HG03108 (cell line): ENCODE data around the gene RPSA.
"Not testable (repeated sequence)": the region's sequence is repeated elsewhere in the genome, so short reads cannot be mapped to it uniquely, and the experiment has no call there.

Experiments used
- ATAC-seq: cut with Tn5 transposase; IDR thresholded peaks from one replicate; pipeline ENCODE4 v1.9.1; 2021; ENCODE audit warnings: moderate library complexity; ENCODE audit not compliant: unreplicated experiment

The RPSA gene

DNA sequence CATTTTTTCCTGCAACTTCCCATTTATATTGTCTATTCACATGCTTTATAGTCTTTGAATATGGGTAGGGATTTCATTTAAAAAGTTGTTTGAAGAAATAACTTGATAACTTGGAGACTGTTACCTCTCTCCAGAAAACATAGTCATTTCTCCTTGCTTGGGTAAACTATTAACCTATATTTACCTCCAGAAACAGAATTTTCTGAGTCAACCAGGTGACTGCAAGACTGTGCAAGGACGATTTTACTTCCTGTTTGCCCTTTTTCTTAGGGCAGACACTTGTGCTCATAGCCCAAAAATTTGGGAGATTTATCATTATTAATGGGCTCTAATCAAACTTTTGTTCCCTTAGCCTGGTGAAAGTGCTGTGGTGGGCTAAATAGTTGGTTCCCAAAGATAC is 46.6 kb downstream of the RPSA start:
- no peak for ATAC-seq

DNA sequence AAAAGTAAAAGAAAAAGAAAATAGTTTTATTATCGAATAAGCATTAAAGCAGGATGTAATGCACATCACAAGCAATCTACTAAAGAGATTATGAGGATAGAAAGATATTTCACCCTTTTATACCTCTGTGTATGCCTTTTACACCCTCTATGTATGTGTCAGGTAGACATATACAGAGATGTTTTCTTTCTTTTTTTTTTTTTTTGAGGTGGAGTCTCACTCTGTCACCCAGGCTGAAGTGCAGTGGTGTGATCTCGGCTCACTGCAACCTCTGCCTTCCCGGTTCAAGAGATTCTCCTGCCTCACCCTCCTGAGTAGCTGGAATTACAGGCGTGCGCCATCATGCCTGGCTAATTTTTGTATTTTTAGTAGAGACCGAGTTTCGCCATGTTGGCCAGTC is 47.4 kb downstream of the RPSA start:
- ATAC-seq = not testable (repeated sequence)

DNA sequence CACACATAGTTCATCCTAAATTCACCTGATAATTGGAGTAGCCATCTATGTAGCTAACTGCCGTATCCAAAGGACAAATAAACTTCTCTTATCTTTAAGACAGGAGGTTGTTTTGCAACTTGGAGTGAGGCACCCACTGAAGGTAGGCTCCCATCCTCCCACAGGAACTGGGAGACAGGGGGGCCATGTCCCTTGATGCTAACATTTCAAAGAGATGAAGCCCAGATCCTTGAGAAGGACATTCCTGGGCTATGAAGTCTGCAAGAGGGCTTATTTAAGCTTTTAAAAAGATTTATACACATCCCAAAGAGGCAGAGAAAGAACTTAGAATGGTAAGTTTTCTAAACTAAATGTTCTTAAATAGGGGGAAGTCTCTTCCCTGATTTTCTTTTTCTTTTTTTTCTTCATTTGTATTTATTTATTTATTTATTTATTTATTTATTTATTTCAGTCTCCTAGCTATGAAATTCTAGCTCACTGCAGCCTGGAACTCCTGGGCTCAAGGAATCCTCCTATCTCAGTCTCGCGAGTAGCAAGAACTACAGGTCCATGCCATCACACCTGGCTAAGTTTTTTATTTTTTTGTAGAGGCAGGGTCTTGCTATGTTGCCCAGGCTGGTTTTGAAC is 48.2 kb downstream of the RPSA start:
- ATAC-seq = no peak

DNA sequence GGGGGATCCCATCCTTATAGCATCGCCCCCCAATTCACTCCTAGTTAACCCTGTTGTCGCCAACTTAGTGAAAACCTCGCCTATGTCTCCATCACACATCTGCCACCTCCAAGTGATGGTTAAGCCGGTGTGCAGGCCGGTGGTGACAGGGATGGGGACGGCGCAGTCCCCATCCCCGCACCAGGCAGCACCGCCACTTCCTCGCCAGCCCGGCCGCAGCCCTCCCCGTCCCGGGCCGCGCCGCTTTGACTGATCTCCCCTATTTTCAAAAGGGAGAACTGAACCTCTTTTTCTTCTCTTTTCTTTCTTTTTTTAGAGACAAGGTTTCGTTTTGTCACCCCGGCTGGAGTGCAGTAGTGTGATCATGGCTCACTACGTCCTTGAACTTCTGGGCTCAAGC is 49.6 kb downstream of the RPSA start:
- no peak for ATAC-seq

DNA sequence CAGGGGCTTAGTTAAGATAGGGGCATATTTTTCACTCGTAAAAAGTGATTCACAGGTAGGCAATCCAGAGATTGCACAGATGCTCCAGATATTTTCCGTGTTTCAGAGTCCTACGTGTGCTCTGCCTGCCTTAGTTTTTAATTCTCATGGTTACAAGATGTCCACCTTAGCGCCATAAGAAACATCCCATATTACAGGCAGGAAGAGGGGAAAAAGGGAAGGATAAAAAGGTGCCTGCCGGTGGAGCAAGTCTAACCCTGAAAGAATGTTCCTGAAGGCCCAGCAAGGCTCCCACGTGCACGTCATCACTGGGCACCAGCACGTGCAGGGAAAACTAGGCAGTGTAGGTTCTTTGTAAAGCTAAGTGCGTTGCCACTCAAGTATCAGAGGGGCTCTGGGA is 50.8 kb downstream of the RPSA start:
- ATAC-seq = no peak

DNA sequence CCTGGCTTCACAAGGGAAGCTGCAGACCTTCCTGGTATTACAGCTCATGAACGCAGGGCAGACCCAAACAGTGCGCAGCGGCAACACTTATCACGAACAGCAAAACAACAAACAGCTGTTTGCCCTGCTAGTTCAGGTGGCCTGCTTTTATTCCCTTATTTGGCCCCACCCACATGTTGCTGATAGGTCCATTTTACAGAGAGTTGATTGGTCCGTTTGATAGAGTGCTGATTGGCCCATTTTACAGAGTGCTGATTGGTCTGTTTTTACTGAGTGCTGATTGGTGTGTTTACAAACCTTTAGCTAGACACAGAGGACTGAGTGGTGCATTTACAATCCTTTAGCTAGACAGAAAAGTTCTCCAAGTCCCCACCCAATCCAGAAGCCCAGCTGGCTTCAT is 52.1 kb downstream of the RPSA start:
- not testable (repeated sequence) for ATAC-seq

DNA sequence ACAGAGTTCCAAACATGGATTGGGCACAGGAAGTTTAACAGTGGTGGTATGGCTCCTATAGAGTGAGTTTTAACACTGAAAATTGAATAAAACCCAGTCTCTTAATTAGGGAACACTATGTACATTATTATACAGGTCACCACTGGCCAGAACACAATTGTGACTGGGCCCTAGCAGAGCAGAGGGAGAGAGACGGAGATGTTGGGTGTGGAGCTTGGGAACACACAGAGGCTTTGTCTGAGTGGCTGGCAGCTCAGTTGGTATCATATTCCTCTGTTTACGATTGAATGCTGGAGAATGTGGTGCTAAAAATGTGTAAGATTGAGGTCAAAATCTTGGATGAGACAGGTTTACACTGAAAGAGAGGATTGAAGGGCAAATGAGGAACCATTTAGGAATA is 54.2 kb downstream of the RPSA start:
- ATAC-seq = no peak
